ENCODE measurements around the gene TCF12.
"Not testable (repeated sequence)": the region's sequence is repeated elsewhere in the genome, so short reads cannot be mapped to it uniquely, and the experiment has no call there.

The TCF12 gene

GRCh38 chr15:57094321-57095257 lies 176.1 kb downstream of the TCF12 start:
- ATAC-seq (no peak), DNase-seq (no peak)

GRCh38 chr15:57095896-57096295 lies 177.5 kb downstream of the TCF12 start:
- no peak for DNase-seq
- ATAC-seq, result no peak

GRCh38 chr15:57097246-57097645 lies 178.8 kb downstream of the TCF12 start:
- ATAC-seq (no peak), DNase-seq (no peak)

- not testable (repeated sequence) for ATAC-seq, DNase-seq
Observed at GRCh38 chr15:57097919-57098543, 179.6 kb downstream of the TCF12 start.

- DNase-seq (no peak), ATAC-seq (no peak)
Observed at GRCh38 chr15:57098896-57099295, 180.5 kb downstream of the TCF12 start.

GRCh38 chr15:57100136-57100539 lies 181.7 kb downstream of the TCF12 start:
- DNase-seq (no peak), ATAC-seq (no peak)

- DNase-seq, result no peak
- ATAC-seq, result no peak
Observed at GRCh38 chr15:57102858-57103257, 184.4 kb downstream of the TCF12 start.

GRCh38 chr15:57108296-57108695 lies 189.9 kb downstream of the TCF12 start:
- DNase-seq (no peak), ATAC-seq (no peak)

GRCh38 chr15:57109005-57109404 lies 190.6 kb downstream of the TCF12 start:
- no peak for DNase-seq
- no peak for ATAC-seq

- DNase-seq (no peak), ATAC-seq (no peak)
Observed at GRCh38 chr15:57111002-57111401, 192.6 kb downstream of the TCF12 start.

- ATAC-seq (no peak), DNase-seq (no peak)
Observed at GRCh38 chr15:57112178-57112577, 193.7 kb downstream of the TCF12 start.

DNA sequence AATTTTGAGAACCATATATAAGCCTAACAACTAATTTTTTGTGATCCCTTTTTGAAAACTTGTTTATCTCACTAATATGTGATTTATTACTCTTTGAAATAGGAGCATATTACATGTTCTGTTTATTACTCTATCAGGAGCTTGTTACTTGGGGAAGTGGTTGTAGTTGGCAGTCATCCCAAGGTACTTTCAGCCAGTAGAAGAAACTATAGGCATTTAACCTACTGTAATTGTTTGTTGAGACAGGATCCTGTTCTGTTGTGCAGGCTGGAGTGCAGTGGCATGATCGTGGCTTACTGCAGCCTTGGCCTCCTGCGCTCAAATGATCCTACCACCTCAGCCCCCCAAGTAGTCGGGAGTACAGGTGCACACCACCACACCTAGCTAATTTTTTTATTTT lies 195.6 kb downstream of the TCF12 start:
- DNase-seq (no peak), ATAC-seq (no peak)

GRCh38 chr15:57118013-57118799 lies 199.8 kb downstream of the TCF12 start:
- ATAC-seq, result no peak

GRCh38 chr15:57122080-57122840 lies 203.8 kb downstream of the TCF12 start:
- DNase-seq, result no peak
- ATAC-seq, result no peak

More at GRCh38 chr15:57118013-57118799, 199.8 kb downstream of the TCF12 start:
- DNase-seq, result no peak

GRCh38 chr15:57124036-57124435 lies 205.6 kb downstream of the TCF12 start:
- no peak for ATAC-seq
- DNase-seq, result no peak

GRCh38 chr15:57129064-57129463 lies 210.6 kb downstream of the TCF12 start:
- ATAC-seq (no peak), DNase-seq (no peak)

- DNase-seq, result no peak
- no peak for ATAC-seq
Observed at GRCh38 chr15:57130956-57131355, 212.5 kb downstream of the TCF12 start.

DNA sequence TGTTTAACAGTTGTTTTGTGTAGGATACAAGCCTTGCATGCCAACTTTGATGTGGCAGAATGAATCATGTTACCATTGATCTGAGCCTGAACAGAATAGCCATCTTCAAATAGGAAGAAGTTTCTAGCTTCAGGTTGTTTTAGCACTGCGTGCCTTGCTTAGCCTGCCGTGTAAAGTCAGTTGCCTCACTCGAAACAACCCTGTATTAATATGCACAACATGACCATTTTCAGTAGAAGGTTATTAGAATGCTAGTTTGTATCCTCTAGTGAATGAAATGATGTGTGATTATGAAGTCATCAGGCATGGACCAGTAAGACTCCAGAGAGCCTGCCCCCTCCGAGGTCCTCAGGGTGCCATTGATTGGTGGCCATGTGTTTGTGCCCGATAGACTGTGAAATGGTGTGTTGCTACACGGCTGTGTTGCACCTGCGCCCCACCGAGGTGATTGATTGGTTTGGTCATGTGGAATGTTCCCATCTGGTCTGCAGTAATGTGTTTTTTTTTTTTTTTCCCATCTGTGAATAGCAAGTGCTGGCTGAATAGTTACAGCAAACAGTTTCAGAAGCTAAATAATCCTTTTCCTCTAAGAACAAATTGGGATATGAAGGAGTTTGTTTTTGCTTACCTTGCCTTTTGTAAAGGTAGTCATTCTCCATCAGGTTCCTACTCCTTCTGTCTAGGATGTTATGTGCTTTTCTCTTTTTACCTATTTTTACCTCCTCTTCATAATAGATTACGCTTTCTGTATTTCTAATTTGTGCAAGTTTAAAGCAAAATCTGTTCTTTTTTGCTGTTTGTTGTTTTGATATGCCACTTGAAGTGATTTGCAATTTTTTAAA lies 214.9 kb downstream of the TCF12 start:
- DNase-seq (no peak), ATAC-seq (peak; percentile 52)

DNA sequence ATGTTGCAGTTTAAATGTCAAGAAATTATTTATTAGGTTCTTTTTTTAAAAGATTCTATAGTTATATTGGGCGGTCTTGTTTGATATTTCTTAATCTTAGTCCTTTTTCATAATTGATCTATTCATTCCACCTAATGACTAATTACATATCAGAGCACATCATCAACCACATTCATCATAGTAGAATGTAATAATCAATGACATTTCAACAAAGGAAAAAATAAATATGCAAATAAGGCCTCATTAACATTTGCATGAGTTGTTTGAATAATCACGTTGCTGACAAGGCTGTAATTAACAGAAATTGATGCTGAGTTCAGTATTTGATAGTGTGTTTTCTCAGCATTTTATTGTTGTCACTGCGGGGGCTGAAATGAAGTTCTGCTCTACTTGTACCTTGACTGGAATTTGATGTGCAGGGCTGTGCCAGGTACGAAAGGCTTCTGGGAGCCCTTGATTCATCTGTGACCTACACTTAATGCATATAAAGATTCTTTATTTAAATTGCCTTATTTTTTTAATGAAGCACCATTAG lies 215.7 kb downstream of the TCF12 start:
- DNase-seq, result no peak
- no peak for ATAC-seq

DNA sequence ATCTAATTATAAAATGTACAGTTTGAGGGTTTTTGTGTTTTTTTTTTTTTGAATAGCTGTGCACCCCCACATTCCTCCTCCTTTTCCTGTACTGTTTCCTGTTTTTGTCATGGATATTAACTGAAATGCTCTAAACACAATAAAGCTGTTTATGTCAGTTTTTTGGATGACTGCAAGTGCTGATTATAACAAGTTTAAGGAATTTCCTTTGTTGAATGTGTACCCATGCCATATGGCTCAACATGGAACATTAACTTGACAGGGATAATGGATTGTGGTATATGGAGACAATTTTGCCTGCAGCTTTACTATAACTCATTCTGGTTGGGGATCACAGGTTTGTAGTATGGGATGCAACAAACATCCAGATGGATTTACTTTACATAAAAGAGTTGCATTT lies 216.4 kb downstream of the TCF12 start:
- ATAC-seq (no peak), DNase-seq (no peak)

DNA sequence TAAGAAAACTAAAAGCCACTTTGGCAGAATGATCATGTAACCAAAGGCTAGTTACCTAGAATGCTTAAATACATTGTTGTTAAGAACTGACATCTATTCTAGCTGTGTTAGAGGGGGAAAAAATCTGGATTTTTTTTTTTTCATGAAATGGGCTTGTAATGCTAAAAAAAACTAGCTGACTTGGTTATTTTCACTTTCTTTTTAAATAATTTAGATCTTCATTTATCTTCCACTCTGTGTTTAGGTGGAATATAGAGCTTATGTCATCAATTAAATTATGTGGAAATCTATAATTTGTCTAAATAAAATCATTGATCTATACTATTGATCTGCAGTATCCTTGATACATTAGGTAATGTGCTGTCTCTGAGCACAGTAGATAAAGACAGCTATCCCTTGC lies 217.4 kb downstream of the TCF12 start:
- no peak for ATAC-seq
- no peak for DNase-seq
